CD14-positive monocyte (primary cell): ENCODE results near the gene RABGAP1. TPM values are rescaled to one million over a fixed set of nuclear protein-coding genes. Genes with fewer than 3 reads are reported as not detected.

ENCODE experiments used
- DNase-seq, 3 donors: peaks; one replicate each; pipeline ENCODE4 v3.0.0-alpha.2; 2011 to 2022
- H2AFZ ChIP-seq: 2 replicates; pipeline ENCODE4 v1.6.0; 2012; ENCODE audit warnings: mild to moderate bottlenecking, low read depth, low read length, inconsistent platforms; ENCODE audit not compliant: insufficient read depth, poor library complexity, severe bottlenecking
- H3K27ac ChIP-seq, 2 donors: 1 replicate in 1 of 2; 2 replicates in 1 of 2; pipeline ENCODE4 v1.5.1; 2012 to 2013; ENCODE audit warnings: low read length in 2 of 2, control low read depth in 1 of 2, inconsistent platforms in 1 of 2, low read depth in 1 of 2, mild to moderate bottlenecking in 1 of 2
- H3K27me3 ChIP-seq, 2 donors: one replicate each; pipeline versions ENCODE4 v1.6.0 to v1.6.1; 2011 to 2013; ENCODE audit warnings: low read length in 2 of 2; ENCODE audit not compliant: control insufficient read depth in 2 of 2, insufficient read depth in 2 of 2
- H3K36me3 ChIP-seq, 2 donors: replicated peaks in 1 of 2; 1 replicate in 1 of 2; 2 replicates in 1 of 2; pipeline versions ENCODE4 v1.5.1 to v1.6.1; 2012 to 2013; ENCODE audit warnings: low read length in 2 of 2, control low read depth in 1 of 2, inconsistent platforms in 1 of 2, mild to moderate bottlenecking in 1 of 2; ENCODE audit not compliant: insufficient read depth in 2 of 2, control insufficient read depth in 1 of 2
- H3K4me1 ChIP-seq, 2 donors: 1 replicate in 1 of 2; 2 replicates in 1 of 2; pipeline versions ENCODE4 v1.5.1 to v1.6.1; 2012 to 2013; ENCODE audit warnings: low read length in 2 of 2, control low read depth in 1 of 2, inconsistent platforms in 1 of 2, mild to moderate bottlenecking in 1 of 2, moderate library complexity in 1 of 2; ENCODE audit not compliant: insufficient read depth in 2 of 2, control insufficient read depth in 1 of 2
- H3K4me2 ChIP-seq: replicated peaks from 2 replicates; pipeline ENCODE3; 2012; ENCODE audit warnings: low read length, moderate library complexity, mild to moderate bottlenecking; ENCODE audit not compliant: poor library complexity, severe bottlenecking; ENCODE audit errors: extremely low read depth
- H3K4me3 ChIP-seq, 3 experiments: fragments of 200-600 bp in 1 of 3; sonication (generic) in 1 of 3; replicated peaks in 1 of 3; 1 replicate in 2 of 3; 2 replicates in 1 of 3; pipeline ENCODE4 v1.5.1; 2011 to 2013; ENCODE audit warnings: low read length in 3 of 3, mild to moderate bottlenecking in 3 of 3, control low read depth in 2 of 3, low read depth in 2 of 3, inconsistent platforms in 1 of 3, moderate library complexity in 1 of 3
- H3K79me2 ChIP-seq: 2 replicates; pipeline ENCODE4 v1.6.0; 2012; ENCODE audit warnings: mild to moderate bottlenecking, control low read depth, inconsistent platforms, low read length, moderate library complexity; ENCODE audit not compliant: insufficient read depth
- H3K9ac ChIP-seq: 2 replicates; pipeline ENCODE4 v1.6.0; 2017; ENCODE audit warnings: low read length, mild to moderate bottlenecking; ENCODE audit not compliant: insufficient read depth, poor library complexity, severe bottlenecking
- H3K9me3 ChIP-seq, 2 donors: replicated peaks in 1 of 2; 1 replicate in 1 of 2; 2 replicates in 1 of 2; pipeline versions ENCODE4 v1.5.1 to v1.6.1; 2012 to 2013; ENCODE audit warnings: low read length in 2 of 2, control low read depth in 1 of 2; ENCODE audit not compliant: control insufficient read depth in 1 of 2, insufficient read depth in 1 of 2
- H4K20me1 ChIP-seq: 2 replicates; pipeline ENCODE4 v1.6.0; 2012; ENCODE audit warnings: mild to moderate bottlenecking, low read length, control low read depth, moderate library complexity; ENCODE audit not compliant: insufficient read depth
- H3K27ac Mint-ChIP-seq, 7 donors: one replicate each; pipeline ENCODE4 v1.8.0; 2020; ENCODE audit warnings: mild to moderate bottlenecking in 7 of 7, mixed read lengths in 7 of 7, moderate library complexity in 6 of 7, inconsistent platforms in 2 of 7
- H3K27me3 Mint-ChIP-seq, 3 donors: one replicate each; pipeline ENCODE4 v1.8.0; 2021 to 2022; ENCODE audit warnings: low read depth in 3 of 3, mild to moderate bottlenecking in 3 of 3, mixed read lengths in 3 of 3, moderate library complexity in 3 of 3, inconsistent platforms in 1 of 3
- H3K36me3 Mint-ChIP-seq, 2 donors: one replicate each; pipeline ENCODE4 v1.8.0; 2020; ENCODE audit warnings: mixed read lengths in 2 of 2, inconsistent platforms in 1 of 2, mild to moderate bottlenecking in 1 of 2
- H3K4me1 Mint-ChIP-seq: one replicate; pipeline ENCODE4 v1.8.0; 2020; ENCODE audit warnings: mild to moderate bottlenecking, mixed read lengths
- H3K4me3 Mint-ChIP-seq, 2 donors: one replicate each; pipeline ENCODE4 v1.8.0; 2020; ENCODE audit warnings: mild to moderate bottlenecking in 2 of 2, mixed read lengths in 2 of 2, moderate library complexity in 1 of 2
- H3K9me3 Mint-ChIP-seq, 7 donors: one replicate each; pipeline ENCODE4 v1.8.0; 2020 to 2022; ENCODE audit warnings: mixed read lengths in 7 of 7, mild to moderate bottlenecking in 6 of 7, moderate library complexity in 6 of 7, inconsistent platforms in 2 of 7
- WGBS: methylation state at CpG from one replicate; pipeline ENCODE4 v1.1.5; 2013; ENCODE audit warnings: missing lambda C conversion rate; ENCODE audit not compliant: insufficient coverage; 5-methylcytosine and 5-hydroxymethylcytosine counted together
- intact Hi-C, 2 donors: fragments of 100-400 bp; cut with micrococcal nuclease; formaldehyde crosslinking; loops; one replicate each; pipeline versions ENCODE4 v1.15.0 to v1.15.1; 2023
- polyA plus RNA-seq, 3 donors: library from polyadenylated mRNA; depleted of rRNA in 1 of 3; unstranded in 2 of 3; stranded (reverse) in 1 of 3; fragments of 300-500 nt in 2 of 3; fragments of >200 nt in 1 of 3; fragmentation: Illumina TruSeq in 2 of 3; gene quantifications; 1 replicate in 2 of 3; 2 replicates in 1 of 3; pipeline ENCODE4 v1.2.3, GENCODE V29; 2012 to 2021
- TF ChIP-seq, protein P1 (sequence below): fragments of 200-600 bp; IDR thresholded peaks from one replicate; pipeline ENCODE4 v1.8.0; 2022; ENCODE audit warnings: antibody characterized with exemption, mild to moderate bottlenecking

The RABGAP1 gene
- polyA plus RNA-seq, 3 donors, result 14.7 to 24.1 (median 19.3) TPM

DNA sequence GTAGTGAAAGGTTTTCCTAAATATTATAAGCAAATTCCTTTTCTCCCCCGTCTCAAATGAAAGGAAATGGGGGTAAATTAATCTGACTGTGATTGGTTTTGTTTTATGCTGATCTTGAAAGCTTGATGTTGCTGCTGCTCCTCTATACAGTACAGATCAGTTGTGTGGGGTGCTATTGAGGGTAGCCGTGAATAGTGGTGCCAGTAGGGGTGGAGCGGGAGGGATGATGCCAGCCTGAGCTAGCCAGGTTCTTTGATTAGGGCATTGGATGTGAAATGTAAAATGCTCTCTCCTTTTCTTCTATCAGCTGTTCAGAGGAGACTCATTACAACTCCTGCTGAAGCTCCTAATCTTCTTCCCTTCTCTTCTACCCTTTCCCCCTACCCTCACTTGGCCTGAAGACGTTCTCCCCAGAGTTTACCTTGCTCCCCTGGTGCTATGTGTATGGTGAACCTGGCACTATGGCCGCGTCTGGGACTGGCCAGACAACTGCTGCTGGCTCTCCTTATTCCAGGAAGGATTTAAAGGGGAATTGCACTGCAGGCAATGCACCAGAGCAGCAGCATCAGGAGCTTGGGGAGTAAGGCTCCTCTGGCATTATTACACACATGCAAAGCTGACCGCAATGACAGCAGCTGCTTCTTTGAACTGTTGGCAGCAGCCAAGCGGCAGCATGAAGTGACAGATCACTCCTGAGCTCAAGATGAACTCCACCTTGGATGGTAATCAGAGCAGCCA, 93.2 kb downstream of the RABGAP1 start:
- Mint-ChIP-seq H3K4me3 (no peak overlapping the region), H3K36me3 (peaks cover 55 to 61% of the 10 kb centered on the region in 2 donors), H3K27ac (peak overlapping the region in 1 of 7 donors; percentile 24), H3K27me3 (peaks cover 6 to 12% (median 8%) of the 10 kb centered on the region in 3 donors), H3K9me3 (peaks cover 0 to 3% (median 0%) of the 10 kb centered on the region in 7 donors), H3K4me1 (peaks cover 26% of the 10 kb centered on the region)
- Histone ChIP-seq H3K4me1 (peaks cover 0 to 5% of the 10 kb centered on the region in 2 donors), H3K4me2 (no peak overlapping the region), H2AFZ (no peak overlapping the region), H3K27ac (no peak overlapping the region), H3K27me3 (peaks cover 0 to 3% of the 10 kb centered on the region in 2 donors), H3K36me3 (peaks cover 13 to 53% of the 10 kb centered on the region in 2 donors), H3K9me3 (no peaks in the 10 kb centered on the region), H4K20me1 (peaks cover 21% of the 10 kb centered on the region), H3K79me2 (no peaks in the 10 kb centered on the region), H3K4me3 (no peak overlapping the region), H3K9ac (no peak overlapping the region)
- WGBS, result 6% methylated on average over 4 of the region's 8 CpGs
- no peak for DNase-seq
- TF ChIP-seq, protein P1, sequence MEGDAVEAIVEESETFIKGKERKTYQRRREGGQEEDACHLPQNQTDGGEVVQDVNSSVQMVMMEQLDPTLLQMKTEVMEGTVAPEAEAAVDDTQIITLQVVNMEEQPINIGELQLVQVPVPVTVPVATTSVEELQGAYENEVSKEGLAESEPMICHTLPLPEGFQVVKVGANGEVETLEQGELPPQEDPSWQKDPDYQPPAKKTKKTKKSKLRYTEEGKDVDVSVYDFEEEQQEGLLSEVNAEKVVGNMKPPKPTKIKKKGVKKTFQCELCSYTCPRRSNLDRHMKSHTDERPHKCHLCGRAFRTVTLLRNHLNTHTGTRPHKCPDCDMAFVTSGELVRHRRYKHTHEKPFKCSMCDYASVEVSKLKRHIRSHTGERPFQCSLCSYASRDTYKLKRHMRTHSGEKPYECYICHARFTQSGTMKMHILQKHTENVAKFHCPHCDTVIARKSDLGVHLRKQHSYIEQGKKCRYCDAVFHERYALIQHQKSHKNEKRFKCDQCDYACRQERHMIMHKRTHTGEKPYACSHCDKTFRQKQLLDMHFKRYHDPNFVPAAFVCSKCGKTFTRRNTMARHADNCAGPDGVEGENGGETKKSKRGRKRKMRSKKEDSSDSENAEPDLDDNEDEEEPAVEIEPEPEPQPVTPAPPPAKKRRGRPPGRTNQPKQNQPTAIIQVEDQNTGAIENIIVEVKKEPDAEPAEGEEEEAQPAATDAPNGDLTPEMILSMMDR, result no peak
- intact Hi-C loops, result no loop called here

DNA sequence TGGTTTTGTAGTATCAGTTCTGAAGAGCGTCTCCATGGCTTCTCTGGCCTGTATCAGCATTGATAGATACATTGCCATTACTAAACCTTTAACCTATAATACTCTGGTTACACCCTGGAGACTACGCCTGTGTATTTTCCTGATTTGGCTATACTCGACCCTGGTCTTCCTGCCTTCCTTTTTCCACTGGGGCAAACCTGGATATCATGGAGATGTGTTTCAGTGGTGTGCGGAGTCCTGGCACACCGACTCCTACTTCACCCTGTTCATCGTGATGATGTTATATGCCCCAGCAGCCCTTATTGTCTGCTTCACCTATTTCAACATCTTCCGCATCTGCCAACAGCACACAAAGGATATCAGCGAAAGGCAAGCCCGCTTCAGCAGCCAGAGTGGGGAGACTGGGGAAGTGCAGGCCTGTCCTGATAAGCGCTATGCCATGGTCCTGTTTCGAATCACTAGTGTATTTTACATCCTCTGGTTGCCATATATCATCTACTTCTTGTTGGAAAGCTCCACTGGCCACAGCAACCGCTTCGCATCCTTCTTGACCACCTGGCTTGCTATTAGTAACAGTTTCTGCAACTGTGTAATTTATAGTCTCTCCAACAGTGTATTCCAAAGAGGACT, 94.2 kb downstream of the RABGAP1 start:
- peaks cover 26% of the 10 kb centered on the region for H3K4me1 Mint-ChIP-seq
- no peak overlapping the region for H3K27ac Mint-ChIP-seq
- peaks cover 6 to 12% (median 8%) of the 10 kb centered on the region in 3 donors for H3K27me3 Mint-ChIP-seq
- peaks cover 26% of the 10 kb centered on the region for H4K20me1 ChIP-seq
- H3K4me3 Mint-ChIP-seq, result no peak overlapping the region
- intact Hi-C loops, result no loop called here
- peaks cover 0 to 3% of the 10 kb centered on the region in 2 donors for H3K27me3 ChIP-seq
- TF ChIP-seq, protein P1, result no peak
- peaks cover 3 to 48% of the 10 kb centered on the region in 2 donors for H3K36me3 ChIP-seq
- H3K36me3 Mint-ChIP-seq, result peaks cover 49 to 53% of the 10 kb centered on the region in 2 donors
- H3K4me1 ChIP-seq, result peaks cover 0 to 5% of the 10 kb centered on the region in 2 donors
- no peaks in the 10 kb centered on the region for H3K79me2 ChIP-seq
- H3K4me3 ChIP-seq, result no peak overlapping the region
- peak in 1 of 3 donors; percentile 3 for DNase-seq
- H3K27ac ChIP-seq, result no peak overlapping the region
- H3K9me3 Mint-ChIP-seq, result peaks cover 0 to 3% (median 0%) of the 10 kb centered on the region in 7 donors
- no peak overlapping the region for H3K4me2 ChIP-seq
- H3K9ac ChIP-seq, result no peak overlapping the region
- 20% methylated on average over 1 of the region's 13 CpGs for WGBS
- no peaks in the 10 kb centered on the region for H3K9me3 ChIP-seq
- no peak overlapping the region for H2AFZ ChIP-seq
